ENCODE measurements around the gene TICRR.
"Not testable (repeated sequence)": the region's sequence is repeated elsewhere in the genome, so short reads cannot be mapped to it uniquely, and the experiment has no call there.

TICRR gene, protein sequence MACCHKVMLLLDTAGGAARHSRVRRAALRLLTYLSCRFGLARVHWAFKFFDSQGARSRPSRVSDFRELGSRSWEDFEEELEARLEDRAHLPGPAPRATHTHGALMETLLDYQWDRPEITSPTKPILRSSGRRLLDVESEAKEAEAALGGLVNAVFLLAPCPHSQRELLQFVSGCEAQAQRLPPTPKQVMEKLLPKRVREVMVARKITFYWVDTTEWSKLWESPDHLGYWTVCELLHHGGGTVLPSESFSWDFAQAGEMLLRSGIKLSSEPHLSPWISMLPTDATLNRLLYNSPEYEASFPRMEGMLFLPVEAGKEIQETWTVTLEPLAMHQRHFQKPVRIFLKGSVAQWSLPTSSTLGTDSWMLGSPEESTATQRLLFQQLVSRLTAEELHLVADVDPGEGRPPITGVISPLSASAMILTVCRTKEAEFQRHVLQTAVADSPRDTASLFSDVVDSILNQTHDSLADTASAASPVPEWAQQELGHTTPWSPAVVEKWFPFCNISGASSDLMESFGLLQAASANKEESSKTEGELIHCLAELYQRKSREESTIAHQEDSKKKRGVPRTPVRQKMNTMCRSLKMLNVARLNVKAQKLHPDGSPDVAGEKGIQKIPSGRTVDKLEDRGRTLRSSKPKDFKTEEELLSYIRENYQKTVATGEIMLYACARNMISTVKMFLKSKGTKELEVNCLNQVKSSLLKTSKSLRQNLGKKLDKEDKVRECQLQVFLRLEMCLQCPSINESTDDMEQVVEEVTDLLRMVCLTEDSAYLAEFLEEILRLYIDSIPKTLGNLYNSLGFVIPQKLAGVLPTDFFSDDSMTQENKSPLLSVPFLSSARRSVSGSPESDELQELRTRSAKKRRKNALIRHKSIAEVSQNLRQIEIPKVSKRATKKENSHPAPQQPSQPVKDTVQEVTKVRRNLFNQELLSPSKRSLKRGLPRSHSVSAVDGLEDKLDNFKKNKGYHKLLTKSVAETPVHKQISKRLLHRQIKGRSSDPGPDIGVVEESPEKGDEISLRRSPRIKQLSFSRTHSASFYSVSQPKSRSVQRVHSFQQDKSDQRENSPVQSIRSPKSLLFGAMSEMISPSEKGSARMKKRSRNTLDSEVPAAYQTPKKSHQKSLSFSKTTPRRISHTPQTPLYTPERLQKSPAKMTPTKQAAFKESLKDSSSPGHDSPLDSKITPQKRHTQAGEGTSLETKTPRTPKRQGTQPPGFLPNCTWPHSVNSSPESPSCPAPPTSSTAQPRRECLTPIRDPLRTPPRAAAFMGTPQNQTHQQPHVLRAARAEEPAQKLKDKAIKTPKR (N-terminal part only)

DNA sequence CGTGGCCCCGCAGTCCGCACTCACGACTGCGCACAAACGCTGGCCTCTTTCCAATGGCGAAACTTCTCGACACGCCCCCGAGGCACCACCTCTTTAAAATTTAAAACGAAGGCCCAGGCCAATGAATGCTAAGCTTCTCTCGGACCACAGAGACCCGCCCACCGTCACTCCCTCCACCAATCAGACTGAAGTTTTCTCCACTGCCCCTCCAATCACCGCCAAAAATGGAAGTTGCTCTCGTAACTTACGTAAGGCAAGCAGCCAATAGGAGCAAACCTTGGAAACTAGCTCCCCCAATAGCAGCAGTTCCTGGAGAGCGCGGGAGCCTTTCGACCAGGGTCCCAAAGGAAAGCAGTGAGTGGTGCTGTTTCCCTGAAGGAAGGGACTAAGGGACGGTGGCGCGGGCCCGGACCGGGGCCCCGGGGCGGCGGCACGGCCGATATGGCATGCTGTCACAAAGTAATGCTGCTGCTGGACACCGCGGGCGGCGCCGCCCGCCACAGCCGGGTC is at the start of gene TICRR:
Gene TICRR (plus strand): TSS at position 324 of the 510 bp plus-strand sequence. CDS start 118 bp downstream, at position 442.
- peak; percentile 98 for DNase-seq (ENCODE audit: low spot score)

DNA sequence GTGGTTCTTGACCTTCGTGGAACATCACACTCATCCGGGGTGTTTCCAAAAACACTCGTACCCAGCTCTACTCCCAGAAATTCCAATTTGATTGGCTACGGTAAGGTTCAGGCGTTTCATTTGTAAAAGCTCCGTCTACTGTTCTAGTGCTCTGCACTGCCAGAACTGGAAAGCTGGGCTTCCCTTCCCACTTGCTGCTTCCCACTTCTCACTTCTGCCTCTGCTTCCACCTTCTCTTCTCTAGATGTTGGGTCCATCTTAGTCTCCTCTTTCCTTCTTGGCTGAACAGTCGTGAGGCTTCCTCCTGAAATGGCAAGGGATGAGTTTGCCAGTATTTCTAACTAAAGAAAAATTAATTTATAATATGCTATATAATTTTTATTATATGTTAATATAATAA is 49.1 kb upstream of the TICRR start:
- DNase-seq (ENCODE audit: low spot score) = no peak

DNA sequence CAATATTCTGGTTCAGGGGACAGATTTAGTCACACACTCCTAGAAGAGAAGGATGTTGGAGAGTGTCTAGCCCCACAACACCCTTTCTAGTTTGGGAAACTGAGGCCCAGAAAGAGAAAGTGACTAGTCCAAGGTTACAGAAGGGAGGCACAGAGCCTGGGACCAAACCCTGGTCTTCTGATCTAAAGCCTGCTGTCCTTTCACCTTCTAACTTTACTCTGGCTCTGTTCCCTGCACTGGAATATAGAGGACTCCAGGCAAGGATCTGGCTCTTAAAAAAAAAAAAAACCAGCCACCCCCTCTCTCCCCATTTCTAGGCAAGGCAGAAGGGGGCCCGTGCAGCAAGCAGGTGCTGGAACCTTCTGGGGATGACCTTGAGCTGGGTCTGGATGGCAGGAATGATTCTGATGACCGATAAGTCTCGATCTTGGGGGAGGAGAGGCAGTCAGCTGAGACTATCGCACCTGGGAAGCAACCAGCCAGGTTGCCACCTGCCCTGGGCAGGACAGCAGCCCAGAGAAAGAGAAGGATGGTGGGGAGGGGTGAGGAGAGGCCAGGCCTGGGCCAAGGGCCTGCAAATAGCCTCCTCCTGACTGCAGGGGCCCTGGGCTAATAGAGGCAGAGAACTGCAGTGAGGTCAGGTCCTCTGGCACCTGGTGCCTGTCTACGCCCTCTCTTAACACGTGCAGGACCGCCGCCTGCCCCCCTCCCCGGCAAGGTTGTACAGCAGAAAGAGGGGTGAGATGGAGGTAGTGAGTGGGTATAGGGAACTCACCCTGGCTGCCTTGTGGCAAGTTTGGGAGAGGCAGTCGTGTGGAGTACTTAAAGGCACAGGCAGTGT is 48.4 kb upstream of the TICRR start:
- no peak for DNase-seq (ENCODE audit: low spot score)

DNA sequence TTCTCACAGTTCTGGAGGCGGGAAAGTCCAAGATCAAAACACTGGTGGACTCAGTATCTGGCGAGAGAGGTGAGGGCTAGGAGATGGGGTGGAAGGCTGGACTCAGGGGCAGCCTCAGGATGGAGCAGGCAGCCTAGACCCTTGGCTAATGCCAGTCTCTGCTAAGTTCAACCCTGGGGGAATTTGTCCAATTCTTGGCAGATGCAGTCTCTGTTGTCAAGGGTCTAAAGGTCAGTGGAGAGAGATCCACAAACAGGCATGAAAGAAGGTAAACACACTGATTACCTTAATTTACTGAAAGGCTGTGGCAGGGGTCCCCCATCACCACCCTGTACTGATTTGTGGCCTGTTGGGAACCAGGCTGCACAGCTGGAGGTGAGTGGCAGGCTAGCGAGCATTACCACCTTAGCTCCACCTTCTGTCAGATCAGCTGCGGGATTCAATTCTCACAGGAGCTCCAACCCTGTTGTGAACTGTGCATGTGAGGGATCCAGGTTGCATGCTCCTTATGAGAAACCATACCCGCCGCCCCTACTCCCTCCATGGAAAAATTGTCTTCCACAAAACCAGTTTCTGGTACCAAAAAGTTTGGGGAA is 46.4 kb upstream of the TICRR start:
- no peak for DNase-seq (ENCODE audit: low spot score)

DNA sequence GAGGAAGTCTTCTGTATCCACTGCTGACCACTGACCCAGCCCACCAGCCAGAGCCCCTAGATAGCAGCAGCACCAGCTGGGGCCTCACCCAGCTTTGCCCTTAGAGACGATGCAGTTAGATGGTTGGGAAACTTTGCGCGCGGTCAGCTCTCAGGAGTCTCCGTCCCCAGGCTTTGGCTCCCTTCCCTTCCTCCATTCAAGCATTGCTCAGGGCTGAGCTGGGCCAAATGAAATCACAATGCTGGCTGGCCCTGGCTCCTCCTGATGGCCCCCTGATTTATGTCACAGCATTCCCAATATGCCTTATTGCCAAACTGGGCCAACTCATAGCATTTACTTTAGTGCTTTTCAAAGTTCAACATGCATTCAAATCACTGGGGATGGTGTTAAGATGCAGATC is 44.3 kb upstream of the TICRR start:
- DNase-seq (ENCODE audit: low spot score) = no peak

DNA sequence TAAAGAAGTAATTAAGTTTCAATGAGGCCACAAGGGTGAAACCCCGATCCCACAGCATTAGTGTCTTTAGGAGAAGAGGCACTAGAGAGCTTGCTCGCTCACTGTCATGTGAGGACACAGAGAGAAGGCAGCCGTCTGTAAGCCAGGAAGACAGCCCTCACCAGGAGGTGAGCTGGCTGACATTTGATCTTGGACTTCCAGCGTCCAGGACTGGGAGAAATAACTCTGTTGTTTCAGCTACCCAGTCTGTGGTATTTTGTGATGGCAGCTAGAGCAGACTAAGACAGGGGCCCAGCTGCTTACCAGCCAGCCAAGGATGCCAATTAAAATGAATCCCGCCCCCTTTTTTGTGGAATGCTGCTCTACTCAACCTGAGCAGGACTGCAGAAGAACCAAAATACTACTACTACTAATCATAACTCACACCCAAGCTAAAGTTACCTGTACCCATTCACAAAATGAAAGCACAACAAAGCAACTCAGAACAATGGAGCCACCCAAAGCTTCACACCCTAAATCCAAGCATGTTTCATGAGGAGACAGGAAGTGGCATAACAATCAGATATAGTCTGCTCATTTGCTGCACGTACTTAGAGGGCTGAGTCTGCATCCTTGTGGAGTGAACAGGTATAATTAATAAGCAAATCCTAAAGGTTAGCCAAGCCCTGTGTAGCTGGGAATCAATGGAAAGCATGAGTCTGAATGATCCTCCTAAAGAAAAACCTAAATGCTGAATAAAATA is 43.3 kb upstream of the TICRR start:
- DNase-seq (ENCODE audit: low spot score) = no peak

DNA sequence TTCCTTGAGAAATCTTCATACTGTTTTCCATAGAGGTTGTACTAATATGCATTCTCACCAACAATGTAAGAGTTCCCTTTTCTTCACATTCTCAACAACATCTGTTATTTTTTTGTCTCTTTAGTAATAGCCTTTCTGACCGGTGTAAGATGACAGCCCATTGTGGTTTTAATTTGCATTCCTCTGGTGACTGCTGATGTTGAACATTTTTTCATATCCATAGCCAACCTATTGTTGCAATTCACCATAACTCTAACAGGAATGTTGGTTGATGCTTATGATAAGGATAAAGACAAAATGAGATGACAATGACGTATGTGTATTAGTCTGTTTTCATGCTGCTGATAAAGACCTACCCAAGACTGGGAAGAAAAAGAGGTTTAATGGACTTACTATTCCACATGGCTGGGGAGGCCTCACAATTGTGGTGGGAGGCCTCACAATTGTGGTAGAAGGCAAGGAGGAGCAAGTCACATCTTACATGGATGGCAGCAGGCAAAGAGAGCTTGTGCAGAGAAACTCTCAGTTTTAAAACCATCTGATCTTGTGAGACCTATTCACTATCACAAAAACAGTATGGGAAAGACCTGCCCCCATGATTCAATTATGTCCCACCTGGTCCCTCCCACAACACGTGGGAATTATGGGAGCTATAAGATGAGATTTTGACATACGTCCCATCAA is 41.3 kb upstream of the TICRR start:
- no peak for DNase-seq (ENCODE audit: low spot score)

DNA sequence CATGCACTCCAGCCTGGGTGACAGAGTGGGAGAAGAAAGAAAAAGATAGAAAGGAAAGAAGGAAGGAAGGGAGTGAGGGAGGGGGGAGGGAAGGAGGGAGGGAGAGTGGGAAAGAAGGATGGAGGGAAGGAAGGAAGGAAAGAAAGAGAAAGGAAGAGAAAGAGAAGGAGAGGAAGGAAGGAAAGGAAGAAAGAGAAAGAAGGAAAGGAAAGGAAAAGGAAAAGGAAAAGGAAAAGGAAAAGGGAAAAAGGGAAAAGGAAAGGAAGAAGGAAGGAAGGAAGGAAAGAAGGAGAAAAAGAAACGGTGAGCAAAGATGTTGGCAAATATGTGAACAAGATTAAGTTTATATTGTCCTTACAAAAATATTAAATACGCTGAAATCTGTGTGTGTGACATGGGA is 36.2 kb upstream of the TICRR start:
- no peak for DNase-seq (ENCODE audit: low spot score)

DNA sequence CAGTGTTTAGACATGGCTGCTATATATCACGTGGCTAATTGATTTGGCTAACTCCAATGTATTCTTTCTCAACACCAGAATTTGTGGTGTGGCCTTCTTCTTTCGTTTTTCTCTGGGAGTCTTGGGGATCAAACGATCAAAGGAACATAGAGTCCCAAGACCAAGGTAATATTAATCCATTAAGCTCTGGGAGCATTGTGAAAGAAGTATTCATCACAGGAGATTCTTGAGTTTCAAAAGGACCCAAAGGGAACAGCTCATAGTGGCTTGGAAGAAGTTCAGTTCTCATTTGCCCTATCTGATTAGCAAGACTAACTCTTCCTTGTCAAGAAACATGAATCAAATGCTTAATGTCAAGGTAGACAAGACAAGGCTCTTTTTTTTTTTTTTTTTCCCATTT is 32.9 kb upstream of the TICRR start:
- no peak for DNase-seq (ENCODE audit: low spot score)

DNA sequence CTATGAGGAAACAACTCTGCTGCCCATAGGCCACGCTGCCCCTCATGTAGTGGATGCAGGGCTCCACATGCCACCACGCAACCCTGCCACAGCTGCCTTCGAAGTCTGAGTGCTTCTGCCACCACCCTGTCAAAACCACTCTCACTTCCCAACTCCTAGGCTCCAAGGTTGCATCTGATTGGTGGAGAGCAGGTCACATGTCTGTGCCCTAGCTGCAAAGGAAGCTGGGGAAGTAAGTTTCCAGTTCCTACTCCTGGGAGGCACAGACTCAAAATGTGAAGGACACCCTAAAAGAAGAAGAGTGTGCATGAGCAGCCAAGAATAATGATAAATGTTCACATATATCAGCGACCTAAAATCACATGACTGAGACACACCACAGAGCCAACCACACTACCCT is 31.9 kb upstream of the TICRR start:
- no peak for DNase-seq (ENCODE audit: low spot score)

DNA sequence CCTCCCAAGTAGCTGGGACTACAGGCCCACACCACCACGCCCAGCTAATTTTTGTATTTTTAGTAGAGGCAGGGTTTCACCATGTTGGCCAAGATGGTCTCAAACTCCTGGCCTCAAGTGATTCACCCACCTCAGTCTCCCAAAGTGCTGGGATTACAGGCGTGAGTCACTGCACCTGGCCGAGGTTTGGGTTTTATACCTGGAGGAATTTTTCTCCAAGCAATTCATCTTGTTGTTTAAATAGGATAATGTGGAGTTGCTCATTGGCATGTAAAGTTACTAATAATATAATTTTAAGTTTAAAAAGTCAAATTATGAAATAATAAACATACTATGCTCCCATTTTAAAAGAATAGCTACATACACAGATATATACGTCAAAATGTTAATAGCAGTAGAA is 26.1 kb upstream of the TICRR start:
- not testable (repeated sequence) for DNase-seq (ENCODE audit: low spot score)

DNA sequence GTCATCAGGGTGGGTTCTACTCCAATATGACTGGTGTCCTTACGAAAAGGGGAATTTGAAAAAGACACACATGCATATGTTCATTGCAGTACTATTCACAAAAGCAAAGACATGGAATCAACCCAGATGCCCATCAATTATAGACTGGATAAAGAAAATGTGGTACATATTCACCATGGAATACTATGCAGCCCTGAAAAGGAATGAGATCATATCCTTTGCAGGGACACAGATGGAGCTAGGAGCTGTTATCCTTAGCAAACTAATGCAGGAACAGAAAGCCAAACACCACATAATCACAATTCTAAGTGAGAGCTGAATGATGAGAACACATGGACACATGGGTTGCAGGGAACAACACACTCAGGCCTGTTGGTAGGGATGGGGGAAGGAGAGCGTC is 24.8 kb upstream of the TICRR start:
- no peak for DNase-seq (ENCODE audit: low spot score)

DNA sequence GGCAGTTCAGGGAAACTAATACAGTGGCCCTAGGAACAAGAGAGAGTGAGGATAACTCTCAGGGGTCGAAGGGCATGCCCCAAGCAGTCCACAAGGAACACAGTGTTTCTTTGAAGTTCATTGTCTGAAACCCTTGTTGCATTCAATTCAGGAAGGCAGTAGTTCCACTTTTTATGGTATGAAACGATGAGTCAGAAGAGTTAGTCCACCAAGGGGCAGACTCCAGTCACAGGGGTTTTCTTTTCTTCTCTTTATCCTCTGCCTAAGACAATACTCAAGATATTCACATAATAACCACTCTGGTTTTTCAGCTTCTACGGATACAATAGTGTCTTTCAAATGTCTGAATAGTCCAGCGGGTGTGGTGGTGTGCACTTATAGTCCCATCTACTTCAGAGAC is 23.7 kb upstream of the TICRR start:
- DNase-seq (ENCODE audit: low spot score) = no peak

DNA sequence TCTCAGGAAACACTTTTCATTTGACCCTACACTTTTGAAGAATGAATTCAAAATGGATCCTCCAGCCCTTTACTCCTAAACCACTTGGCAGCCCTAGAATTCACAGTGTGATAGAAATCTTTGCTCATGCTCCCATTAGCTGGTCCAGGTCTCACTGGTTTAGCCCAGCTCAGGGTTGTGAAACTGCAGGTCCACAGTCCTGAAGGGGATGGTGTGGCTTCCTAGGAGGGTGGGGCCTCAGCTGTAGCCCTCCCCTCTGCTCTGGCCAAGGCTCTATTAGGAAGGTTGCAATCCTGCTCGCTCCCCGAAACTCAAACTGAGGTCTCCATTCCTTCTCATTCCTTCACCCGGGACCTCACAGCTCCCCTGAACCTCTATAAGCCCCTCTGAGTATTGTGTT is 21.6 kb upstream of the TICRR start:
- no peak for DNase-seq (ENCODE audit: low spot score)

DNA sequence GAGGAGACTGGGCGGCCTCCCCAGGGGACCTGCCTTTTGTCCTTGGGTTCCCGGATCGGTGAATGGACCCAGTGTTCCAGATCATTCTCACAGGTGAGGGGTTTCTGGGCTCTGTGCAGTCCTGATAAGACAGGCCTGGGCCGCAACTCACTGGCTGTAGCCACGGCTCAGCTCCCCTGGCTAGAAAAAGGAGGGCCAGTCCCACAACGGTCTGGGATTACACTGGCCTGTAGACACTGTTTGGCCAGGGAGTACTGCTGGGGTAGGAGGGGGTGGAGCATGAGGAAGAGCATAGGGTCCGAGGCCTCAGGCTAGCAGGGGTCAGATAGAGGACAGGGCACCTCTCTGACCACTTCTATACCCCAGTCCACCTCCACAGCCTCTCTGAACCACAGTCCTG is 21.0 kb upstream of the TICRR start:
- no peak for DNase-seq (ENCODE audit: low spot score)

DNA sequence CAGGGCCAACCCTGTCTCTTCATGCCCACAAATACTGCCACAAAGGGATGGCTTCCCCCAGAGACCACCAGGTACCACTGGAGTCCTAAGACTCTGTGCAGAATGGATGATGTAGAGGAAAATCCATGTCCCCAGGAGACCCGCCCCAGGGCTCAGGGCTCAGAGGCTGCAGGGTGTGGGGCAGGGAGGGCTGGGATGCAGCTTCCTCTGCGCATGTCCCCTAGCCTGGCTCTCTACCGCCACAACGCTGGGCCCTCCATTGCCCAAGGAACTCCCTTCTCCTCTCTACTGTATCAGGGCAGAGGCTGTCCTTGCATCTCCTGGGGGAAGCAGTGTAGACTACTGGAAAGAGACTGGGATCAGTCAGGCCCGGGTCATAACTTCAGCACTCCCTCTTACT is 19.5 kb upstream of the TICRR start:
- no peak for DNase-seq (ENCODE audit: low spot score)

DNA sequence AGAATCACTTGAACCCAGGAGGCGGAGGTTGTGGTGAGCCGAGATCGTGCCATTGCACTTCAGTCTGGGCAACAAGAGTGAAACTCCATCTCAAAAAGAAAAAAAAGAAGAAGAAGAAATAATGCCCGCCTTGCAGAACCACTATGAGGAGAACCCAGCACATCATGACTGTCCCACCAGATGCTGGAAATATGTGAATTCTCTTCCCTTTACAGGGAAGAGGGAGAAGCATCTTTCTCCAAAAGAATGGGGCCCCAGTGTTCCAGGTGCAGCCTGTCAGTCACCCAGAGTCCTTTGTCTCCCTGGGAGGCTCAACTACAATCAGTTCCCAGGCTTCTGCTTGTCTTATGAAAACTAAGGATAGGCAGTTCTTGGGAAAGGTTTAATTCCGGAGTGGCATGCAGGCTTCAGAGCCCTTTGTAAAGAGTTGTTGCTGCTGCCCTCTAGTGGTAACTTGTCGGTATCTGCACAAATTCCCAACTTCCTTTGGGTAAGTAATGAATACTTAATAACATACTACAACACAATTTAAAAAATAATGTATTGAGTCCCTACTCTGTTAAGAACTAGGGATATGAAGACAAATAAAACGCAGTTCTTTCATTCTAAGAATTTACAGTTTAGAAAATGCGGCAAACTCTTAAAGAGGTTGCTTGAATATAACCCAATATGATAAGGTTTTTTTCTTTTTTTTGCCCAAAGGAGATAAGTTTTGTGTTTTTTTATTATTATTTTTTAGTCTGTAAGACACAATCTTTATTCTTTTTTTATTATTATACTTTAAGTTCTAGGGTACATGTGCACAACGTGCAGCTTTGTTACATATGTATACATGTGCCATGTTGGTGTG is 18.6 kb upstream of the TICRR start:
- peak; percentile 54 for DNase-seq (ENCODE audit: low spot score)

DNA sequence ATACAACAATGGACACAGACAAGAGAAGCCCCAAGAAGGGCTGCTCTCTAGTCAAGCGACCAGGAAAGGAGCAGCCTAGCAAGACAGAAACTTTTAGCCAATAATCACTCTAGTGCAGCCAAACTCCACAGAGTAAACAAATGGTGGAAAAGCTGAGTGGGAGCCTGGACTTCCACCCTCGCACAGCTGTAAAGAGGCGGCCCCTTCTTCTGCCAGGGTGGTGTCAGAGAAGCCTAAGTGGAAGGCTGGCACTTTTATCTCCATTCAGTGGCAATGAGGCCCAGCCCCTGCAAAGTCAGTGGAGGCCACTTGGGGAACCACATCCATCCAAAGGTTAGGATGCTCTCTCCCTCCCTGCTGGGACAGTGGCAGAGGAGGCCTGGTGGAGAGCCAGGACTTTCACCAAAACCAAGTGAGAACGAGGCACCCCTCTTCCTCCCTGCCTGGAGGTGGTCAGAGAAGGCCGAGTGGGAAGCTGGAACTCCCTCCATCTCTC is 15.5 kb upstream of the TICRR start:
- no peak for DNase-seq (ENCODE audit: low spot score)
